Common myeloid progenitor, CD34-positive (primary cell): ENCODE results near the gene TRAPPC3.
"Not testable (repeated sequence)": the region's sequence is repeated elsewhere in the genome, so short reads cannot be mapped to it uniquely, and the experiment has no call there.

ENCODE experiments used
- CTCF ChIA-PET: fragments of 350-600 bp; sonication (Branson Sonifier 250); formaldehyde crosslinking; loops from one replicate; lab custom pipeline; 2021; ENCODE audit warnings: antibody characterized with exemption; lab: Charles Lee
- POLR2A ChIA-PET: fragments of 350-600 bp; sonication (Branson Sonifier 250); formaldehyde crosslinking; loops from one replicate; lab custom pipeline; 2021; ENCODE audit warnings: antibody characterized with exemption; lab: Charles Lee
- DNase-seq, 3 donors: peaks; one replicate each; pipeline versions ENCODE4 v3.0.0 to v3.0.0-alpha.2; 2013
- H3K27ac ChIP-seq, 2 experiments: 1 replicate in 1 of 2; 2 replicates in 1 of 2; pipeline ENCODE4 v1.7.0; 2013; ENCODE audit warnings: inconsistent platforms in 2 of 2, low read length in 2 of 2, mild to moderate bottlenecking in 2 of 2, low read depth in 1 of 2, moderate library complexity in 1 of 2; ENCODE audit not compliant: severe bottlenecking in 2 of 2, insufficient read depth in 1 of 2, poor library complexity in 1 of 2
- H3K27me3 ChIP-seq, 5 experiments: replicated peaks in 2 of 5; 1 replicate in 3 of 5; 2 replicates in 2 of 5; pipeline versions ENCODE4 v1.6.1 to v1.7.0; 2013; ENCODE audit warnings: low read length in 4 of 5, mild to moderate bottlenecking in 2 of 5, moderate library complexity in 2 of 5, inconsistent platforms in 1 of 5; ENCODE audit not compliant: insufficient read depth in 5 of 5, control insufficient read depth in 4 of 5
- H3K36me3 ChIP-seq, 4 experiments: 1 replicate in 2 of 4; 2 replicates in 2 of 4; pipeline versions ENCODE4 v1.6.1 to v1.7.0; 2013; ENCODE audit warnings: low read length in 3 of 4, control low read depth in 1 of 4, mild to moderate bottlenecking in 1 of 4; ENCODE audit not compliant: control insufficient read depth in 4 of 4, insufficient read depth in 4 of 4
- H3K4me1 ChIP-seq, 4 experiments: 1 replicate in 3 of 4; 2 replicates in 1 of 4; pipeline versions ENCODE4 v1.6.1 to v1.7.1; 2013; ENCODE audit warnings: low read length in 3 of 4, mild to moderate bottlenecking in 3 of 4, control low read depth in 1 of 4, inconsistent platforms in 1 of 4, moderate library complexity in 1 of 4; ENCODE audit not compliant: control insufficient read depth in 4 of 4, insufficient read depth in 4 of 4; ENCODE audit errors: control extremely low read depth in 1 of 4
- H3K4me3 ChIP-seq, 7 experiments: 1 replicate in 4 of 7; 2 replicates in 3 of 7; pipeline versions ENCODE4 v1.5.1 to v1.7.0; 2013; ENCODE audit warnings: mild to moderate bottlenecking in 7 of 7, low read length in 6 of 7, moderate library complexity in 6 of 7, inconsistent platforms in 2 of 7, low read depth in 2 of 7, control low read depth in 1 of 7; ENCODE audit not compliant: insufficient read depth in 4 of 7, control insufficient read depth in 1 of 7; ENCODE audit errors: extremely low read depth in 1 of 7
- H3K9me3 ChIP-seq, 5 experiments: 1 replicate in 4 of 5; 2 replicates in 1 of 5; pipeline versions ENCODE4 v1.6.1 to v1.7.1; 2013; ENCODE audit warnings: low read length in 4 of 5, mild to moderate bottlenecking in 2 of 5, inconsistent platforms in 1 of 5, low read depth in 1 of 5, moderate library complexity in 1 of 5; ENCODE audit not compliant: control insufficient read depth in 4 of 5, insufficient read depth in 2 of 5; ENCODE audit errors: control extremely low read depth in 1 of 5
- WGBS: methylation state at CpG from one replicate; pipeline ENCODE4 v1.1.5; 2013; ENCODE audit not compliant: insufficient coverage; 5-methylcytosine and 5-hydroxymethylcytosine counted together

TRAPPC3 gene

DNA sequence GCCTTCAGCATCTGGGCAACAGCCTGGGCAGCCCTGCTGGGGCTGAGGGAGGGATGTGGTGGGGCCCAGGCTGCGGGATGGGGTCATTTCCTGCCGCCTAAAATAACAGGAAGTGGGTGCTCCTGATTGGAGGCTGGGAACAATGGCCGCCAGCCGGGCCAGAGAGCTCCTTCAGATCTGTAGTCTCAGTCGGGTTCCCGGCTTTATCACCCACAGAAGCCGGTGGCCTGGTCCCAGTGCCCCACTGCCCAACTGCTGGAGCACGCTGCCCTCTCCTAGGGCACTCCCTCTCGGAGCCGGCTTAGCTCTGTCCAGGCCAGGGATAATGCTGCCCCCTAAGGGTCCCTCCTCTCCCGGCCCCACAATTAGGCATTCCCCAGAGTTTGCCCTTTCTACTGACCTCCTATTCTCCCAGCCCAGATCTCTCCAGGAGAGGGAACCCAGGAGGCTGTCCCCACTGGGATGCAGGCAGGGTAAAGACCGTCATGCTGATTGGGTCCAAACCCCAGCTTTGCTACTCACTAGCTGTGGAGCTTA is 11.7 kb upstream of the TRAPPC3 start:
- POLR2A ChIA-PET = interaction anchor here (1.2 to 4.3 kb wide), 5 partner anchors 9 to 27 kb away, joined by 3 to 36 read pairs (median 3); partner anchors contain the start of gene TRAPPC3

DNA sequence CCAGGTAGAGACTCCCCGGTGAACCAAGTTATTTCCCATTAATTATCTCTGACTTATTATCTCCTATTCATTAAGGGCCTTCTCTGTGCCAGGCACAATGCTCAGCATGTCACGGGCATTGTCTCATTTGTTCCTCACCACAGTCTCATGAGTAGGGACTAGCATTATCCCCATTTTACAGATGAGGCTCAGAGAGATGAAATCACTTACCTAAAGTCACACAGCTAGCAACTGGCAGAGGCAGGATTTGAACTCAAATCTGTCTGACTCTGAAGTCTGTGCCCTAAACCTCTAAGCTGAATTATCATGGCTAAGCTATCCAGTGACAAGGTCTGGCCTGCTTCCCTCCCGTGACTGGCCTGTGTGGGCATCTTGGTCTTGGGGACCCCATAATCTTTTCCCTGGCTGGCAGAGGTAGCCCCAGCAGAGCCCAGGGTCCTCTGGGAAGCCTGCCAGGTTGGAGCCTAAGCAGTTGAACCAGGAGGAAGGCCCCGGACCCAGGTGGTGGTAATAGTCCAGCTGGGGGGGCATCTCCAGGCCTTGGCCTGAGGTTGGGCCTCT is 11.2 kb upstream of the TRAPPC3 start:
- H3K9me3 ChIP-seq = no peaks in the 10 kb centered on the region
- peak overlapping the region; percentile 77 to 86 for H3K27ac ChIP-seq
- ChIA-PET CTCF (interaction anchor here (0.6 to 6.3 kb wide), 8 partner anchors 9 to 140 kb away, joined by 3 to 98 read pairs (median 4); partner anchors contain the start of gene TRAPPC3), POLR2A (interaction anchor here (1.2 to 4.3 kb wide), 5 partner anchors 8 to 28 kb away, joined by 3 to 36 read pairs (median 3); partner anchors contain the start of gene TRAPPC3)
- WGBS = 50% methylated on average over 2 of the region's 4 CpGs
- H3K4me1 ChIP-seq = peaks cover 21 to 64% (median 57%) of the 10 kb centered on the region in 4 experiments
- peak overlapping the region in 6 of 7 experiments; percentile 52 to 66 (median 62) for H3K4me3 ChIP-seq
- DNase-seq = peak in 1 of 3 donors; percentile 44
- no peaks in the 10 kb centered on the region for H3K27me3 ChIP-seq
- H3K36me3 ChIP-seq = peaks cover 0 to 25% (median 6%) of the 10 kb centered on the region in 4 experiments

More for the DNA sequence above, 11.7 kb upstream of the TRAPPC3 start:
- 0% methylated on average over 6 of the region's 12 CpGs for WGBS
- CTCF ChIA-PET = interaction anchor here (0.7 to 6.3 kb wide), 8 partner anchors 9 to 139 kb away, joined by 3 to 98 read pairs (median 6); partner anchors contain the start of gene TRAPPC3
- DNase-seq = peak; percentile 64 to 91 (median 89)
- no peaks in the 10 kb centered on the region for H3K9me3 ChIP-seq
- H3K27me3 ChIP-seq = no peaks in the 10 kb centered on the region
- peak overlapping the region; percentile 77 to 86 for H3K27ac ChIP-seq
- peak overlapping the region in 6 of 7 experiments; percentile 52 to 66 (median 62) for H3K4me3 ChIP-seq
- H3K4me1 ChIP-seq = peaks cover 21 to 62% (median 57%) of the 10 kb centered on the region in 4 experiments
- peaks cover 0 to 27% (median 8%) of the 10 kb centered on the region in 4 experiments for H3K36me3 ChIP-seq

DNA sequence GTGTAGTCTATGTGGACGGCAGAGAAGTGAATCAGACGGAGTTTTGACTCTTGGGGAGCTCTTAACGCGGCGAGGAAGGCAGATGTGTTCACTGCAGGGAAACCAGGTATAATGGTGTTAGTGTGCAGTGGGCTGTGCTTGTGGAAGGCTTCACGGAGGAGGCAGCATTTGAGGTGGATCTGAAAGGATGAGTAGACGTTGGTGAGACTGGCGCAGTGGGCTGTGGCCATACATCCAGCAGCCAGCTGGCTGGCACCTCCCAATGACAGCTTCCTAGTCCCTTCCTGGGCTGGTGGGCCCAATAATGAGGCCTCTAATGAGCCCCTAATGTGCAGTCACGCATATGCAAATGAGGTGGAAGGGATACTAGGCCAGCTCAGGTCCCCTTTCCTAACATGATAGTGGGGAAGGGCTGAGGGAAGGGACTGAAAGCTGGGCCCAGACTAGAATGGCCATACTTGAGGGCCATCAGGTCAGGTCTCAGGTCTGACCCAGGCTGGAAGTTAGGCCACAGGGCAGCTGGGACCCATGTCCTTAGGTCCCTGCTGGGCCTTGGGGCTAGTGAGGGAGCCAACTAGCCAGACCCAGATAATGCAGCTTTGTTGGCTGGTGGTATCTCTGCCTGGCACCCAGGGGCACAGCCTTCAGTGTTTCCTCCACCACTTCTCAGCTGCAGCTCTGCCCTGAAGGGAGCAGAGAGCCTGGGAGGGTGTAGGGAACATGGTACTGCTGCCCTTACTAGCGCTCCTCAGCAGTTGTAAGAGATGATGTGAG is 10.5 kb upstream of the TRAPPC3 start:
- ChIA-PET POLR2A (interaction anchor here (0.8 to 4.3 kb wide), 4 partner anchors 10 to 28 kb away, joined by 3 to 36 read pairs (median 3); partner anchors contain the start of gene TRAPPC3), CTCF (interaction anchor here (0.6 to 6.3 kb wide), 7 partner anchors 8 to 126 kb away, joined by 3 to 98 read pairs (median 5); partner anchors contain the start of gene TRAPPC3)
- H3K27me3 ChIP-seq = no peaks in the 10 kb centered on the region
- H3K4me3 ChIP-seq = peak overlapping the region in 4 of 7 experiments; percentile 60 to 66 (median 64)
- no peak for DNase-seq
- peaks cover 0 to 25% (median 6%) of the 10 kb centered on the region in 4 experiments for H3K36me3 ChIP-seq
- peaks cover 21 to 70% (median 63%) of the 10 kb centered on the region in 4 experiments for H3K4me1 ChIP-seq
- peak overlapping the region; percentile 77 to 86 for H3K27ac ChIP-seq
- no peaks in the 10 kb centered on the region for H3K9me3 ChIP-seq
- 94% methylated on average over 9 of the region's 10 CpGs for WGBS

DNA sequence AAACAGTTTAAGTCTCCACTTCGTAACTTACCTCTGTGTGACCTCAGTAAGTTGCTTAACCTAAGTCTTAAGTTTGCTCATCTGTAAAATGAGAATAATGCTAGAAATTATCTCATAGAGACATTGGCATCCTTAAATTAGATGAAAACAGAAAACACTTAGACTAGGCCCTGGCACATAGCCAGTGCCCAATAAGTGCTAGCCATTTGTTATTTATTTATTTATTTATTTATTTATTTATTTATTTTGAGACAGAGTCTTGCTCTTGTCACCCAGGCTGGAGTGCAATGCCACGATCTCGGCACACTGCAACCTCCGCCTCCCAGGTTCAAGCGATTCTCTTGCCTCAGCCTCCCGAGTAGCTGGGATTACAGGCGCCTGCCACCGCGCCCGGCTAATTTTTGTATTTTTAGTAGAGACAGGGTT is 9.6 kb upstream of the TRAPPC3 start:
- CTCF ChIA-PET = interaction anchor here (1.2 to 6.3 kb wide), 4 partner anchors 7 to 29 kb away, joined by 4 to 98 read pairs (median 7); partner anchors contain the start of gene TRAPPC3
- not testable (repeated sequence) for H3K27me3 ChIP-seq

DNA sequence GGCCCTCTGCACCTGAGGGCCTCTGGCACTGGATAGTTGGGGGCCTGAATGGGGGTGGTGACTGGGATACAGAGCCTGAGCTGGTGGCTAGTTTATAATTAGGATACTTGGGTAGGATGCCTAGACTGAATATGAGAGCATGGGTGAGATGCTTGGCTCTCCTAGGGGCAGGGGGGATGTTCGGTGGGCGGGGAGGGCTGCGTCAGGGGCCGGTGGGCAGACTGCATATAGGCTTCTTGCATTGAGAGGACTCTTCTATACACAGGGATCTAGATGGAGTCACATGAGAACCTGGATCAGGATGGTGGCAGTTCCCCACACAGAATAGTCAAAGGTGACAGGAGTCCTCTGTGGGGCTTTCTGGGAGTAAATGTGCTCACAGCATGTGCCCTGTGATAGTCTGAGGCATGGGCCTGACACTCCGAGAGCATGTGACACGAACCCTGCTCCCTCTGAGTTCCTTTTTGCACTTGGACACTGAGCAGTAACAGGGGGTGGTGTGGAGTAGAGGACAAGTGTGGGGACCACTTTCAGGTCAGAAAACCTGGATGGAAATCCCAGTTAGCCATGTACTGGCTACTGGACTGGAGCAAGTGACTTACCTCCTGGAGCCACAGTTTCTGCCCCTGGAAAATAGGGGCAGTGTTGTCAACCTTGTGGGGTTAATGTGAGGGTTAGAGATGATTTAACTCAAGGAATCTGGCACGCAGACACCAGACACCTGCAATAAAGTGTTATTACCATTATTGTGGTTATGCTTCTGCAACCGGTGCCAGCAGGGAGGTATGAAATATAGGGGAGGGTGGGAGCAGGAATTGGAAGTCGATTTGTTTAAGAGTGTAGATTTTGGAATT is 8.9 kb upstream of the TRAPPC3 start:
- peaks cover 0 to 25% (median under 1%) of the 10 kb centered on the region in 4 experiments for H3K36me3 ChIP-seq
- ChIA-PET CTCF (interaction anchor here (1.4 to 6.3 kb wide), 2 partner anchors 7 to 25 kb away, joined by 4 to 98 read pairs; partner anchors contain the start of gene TRAPPC3), POLR2A (interaction anchor here (0.5 kb wide), 1 partner anchor 103 kb away, joined by 3 read pairs; no protein-coding TSS in a partner anchor)
- H3K27me3 ChIP-seq = no peaks in the 10 kb centered on the region
- 59% methylated on average over 7 of the region's 9 CpGs for WGBS
- no peaks in the 10 kb centered on the region for H3K9me3 ChIP-seq
- H3K4me1 ChIP-seq = peaks cover 21 to 79% (median 70%) of the 10 kb centered on the region in 4 experiments
- peak overlapping the region; percentile 90 to 95 for H3K27ac ChIP-seq
- H3K4me3 ChIP-seq = peak overlapping the region in 6 of 7 experiments; percentile 71 to 98 (median 88)
- no peak for DNase-seq

More for the DNA sequence above, 9.6 kb upstream of the TRAPPC3 start:
- Histone ChIP-seq H3K36me3 (peaks cover 0 to 25% (median under 1%) of the 10 kb centered on the region in 4 experiments), H3K4me1 (peaks cover 21 to 76% (median 65%) of the 10 kb centered on the region in 4 experiments), H3K4me3 (peak overlapping the region in 1 of 7 experiments; percentile 98)
- not testable (repeated sequence) for DNase-seq, H3K27ac ChIP-seq, H3K9me3 ChIP-seq
- POLR2A ChIA-PET = interaction anchor here (0.8 to 4.3 kb wide), 2 partner anchors 9 to 13 kb away, joined by 3 to 36 read pairs; partner anchors contain the start of gene TRAPPC3
- WGBS = no CpG with 5 or more reads among the region's 10 CpGs
